Nucleus accumbens (tissue), 56 donors: ENCODE measurements around the gene PPARG.

Source experiments
- DNase-seq, 56 donors: peaks; one replicate each; lab custom pipeline; 2025; lab: John Stamatoyannopoulos, UW

PPARG gene

DNA sequence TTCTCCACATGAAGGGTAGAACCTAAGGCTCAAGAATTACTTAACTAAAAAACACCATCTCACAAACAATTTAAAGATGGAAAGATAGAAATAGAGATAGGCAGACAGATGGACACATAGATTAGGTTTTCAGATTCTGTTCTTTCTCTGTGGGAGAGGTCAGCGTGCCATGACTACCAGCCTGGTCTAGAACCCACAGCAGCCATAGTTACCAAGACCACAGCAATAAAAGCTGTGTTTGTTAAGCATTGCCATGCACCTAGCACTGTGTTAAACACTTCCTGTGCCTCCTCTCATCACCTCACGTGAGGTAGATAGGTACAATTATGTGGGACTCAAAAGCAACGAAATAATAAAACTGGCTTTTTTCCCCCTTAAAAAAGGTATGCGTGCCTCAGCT is 112.3 kb downstream of the PPARG start:
- no peak for DNase-seq

DNA sequence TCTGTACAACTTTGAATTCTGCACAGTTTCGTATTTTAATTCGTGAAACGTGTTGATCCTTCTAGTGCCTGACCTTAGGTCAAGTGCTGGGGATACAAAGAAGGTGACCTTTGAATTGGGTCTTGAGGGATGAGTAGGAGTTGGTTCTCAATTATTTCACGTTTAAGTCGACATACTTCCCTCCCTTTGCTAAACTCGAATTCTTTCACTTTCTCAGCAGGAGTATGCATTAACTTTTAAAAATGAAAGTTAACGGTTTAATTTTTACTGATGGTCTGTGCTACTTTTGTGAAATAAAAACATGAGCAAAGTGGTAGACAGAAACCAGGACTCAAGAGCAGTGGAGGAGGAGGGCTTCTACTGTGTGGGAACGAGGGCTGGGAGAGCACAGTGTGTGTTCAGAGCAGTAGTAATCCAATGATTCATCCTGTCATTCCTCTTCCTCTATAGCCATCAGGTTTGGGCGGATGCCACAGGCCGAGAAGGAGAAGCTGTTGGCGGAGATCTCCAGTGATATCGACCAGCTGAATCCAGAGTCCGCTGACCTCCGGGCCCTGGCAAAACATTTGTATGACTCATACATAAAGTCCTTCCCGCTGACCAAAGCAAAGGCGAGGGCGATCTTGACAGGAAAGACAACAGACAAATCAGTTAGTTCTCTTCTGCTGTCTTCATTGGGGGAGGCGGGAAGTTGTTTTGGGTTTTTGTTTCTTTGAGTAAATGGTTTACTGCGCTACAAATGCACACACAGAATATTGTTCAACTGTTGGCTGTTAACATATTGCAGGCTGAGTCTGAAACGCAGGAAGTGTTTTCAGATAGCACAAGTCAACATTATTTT is 116.8 kb downstream of the PPARG start:
- DNase-seq, result peak in 11 of 56 donors; percentile 2 to 12 (median 6)

DNA sequence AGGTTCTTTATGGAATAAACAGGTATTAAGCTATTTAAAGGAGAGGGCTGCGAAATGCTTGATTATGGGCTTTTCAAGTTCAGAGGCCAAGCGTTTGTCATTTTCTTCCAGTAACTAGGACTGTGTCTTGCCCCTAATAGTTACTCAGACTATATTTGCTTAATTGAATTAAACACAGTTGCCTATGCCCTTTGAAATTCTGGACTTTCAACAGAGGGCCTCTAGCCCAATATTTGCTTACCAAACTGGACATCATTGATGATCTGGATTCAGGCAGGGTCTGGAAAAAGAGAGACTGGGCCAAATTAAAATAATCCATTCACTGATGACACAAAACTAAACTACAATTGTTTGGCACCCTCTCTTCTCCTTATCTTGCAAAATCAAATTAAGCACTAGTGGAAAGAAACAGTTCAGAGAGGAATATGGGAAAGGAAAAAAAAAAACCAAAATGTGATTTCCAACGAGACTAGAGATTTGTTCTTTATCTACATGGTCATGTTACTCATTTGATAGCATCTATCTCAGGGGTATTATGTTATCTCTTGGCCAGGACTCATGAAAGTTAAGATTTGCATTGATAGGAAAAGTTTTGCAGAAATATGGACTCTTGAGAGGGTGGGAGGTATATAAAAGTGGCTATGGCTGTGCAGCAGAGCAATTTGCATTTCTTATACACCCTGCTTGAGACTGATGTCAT is 120.3 kb downstream of the PPARG start:
- no peak for DNase-seq

GRCh38 chr3:12409684-12410596 is 121.1 kb downstream of the PPARG start:
- no peak for DNase-seq

DNA sequence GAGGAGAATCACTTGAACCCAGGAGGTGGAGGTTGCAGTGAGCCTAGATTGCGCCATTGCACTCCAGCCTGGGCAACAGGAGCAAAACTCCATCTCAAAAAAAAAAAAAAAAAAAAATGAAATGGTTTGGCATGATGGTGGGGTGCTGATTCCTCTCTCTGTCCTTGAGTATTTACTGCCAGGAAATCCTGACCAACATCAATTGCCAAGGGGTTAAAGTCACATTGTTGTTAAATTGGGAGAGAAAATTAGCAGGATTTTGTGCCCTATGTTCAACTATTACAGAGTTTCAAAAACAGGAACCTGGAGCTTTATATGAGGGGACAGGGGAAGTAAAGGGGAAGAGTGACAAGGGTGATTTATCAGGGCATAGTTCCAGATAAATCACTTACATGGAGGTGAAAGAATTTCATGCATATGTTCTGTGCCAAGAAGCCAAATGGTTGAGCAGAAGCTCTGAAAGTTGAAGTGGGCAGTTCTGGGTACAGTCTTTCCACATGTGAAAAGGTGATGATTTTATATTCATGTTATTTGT is 124.9 kb downstream of the PPARG start:
- DNase-seq, result no peak

GRCh38 chr3:12415014-12415680 is 126.3 kb downstream of the PPARG start:
- DNase-seq, result no peak

- DNase-seq, result no peak
Measured at GRCh38 chr3:12416731-12417130, 127.9 kb downstream of the PPARG start.

GRCh38 chr3:12420393-12420792 is 131.5 kb downstream of the PPARG start:
- no peak for DNase-seq

DNA sequence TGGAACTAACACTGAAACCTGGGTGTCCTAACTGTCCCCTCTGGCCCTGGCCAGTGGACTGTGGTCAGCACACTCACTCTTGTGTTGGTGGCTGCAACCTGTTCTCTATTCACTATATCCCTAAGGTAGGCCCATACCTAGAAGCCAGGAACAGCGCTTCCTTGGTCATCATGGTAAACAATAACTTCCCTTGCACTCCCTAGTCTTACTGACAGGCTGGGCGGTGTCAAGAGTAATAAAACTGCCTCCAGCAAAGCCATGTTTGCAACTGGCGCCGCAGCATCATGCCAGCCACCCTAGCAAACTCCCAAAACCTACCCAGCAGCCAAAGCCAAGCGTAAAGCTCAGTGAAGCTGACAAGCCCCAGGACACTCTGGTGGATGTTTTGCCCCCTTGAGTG is 132.3 kb downstream of the PPARG start:
- DNase-seq, result no peak

GRCh38 chr3:12423131-12423530 is 134.3 kb downstream of the PPARG start:
- DNase-seq, result no peak

GRCh38 chr3:12423918-12424630 is 135.2 kb downstream of the PPARG start:
- no peak for DNase-seq

DNA sequence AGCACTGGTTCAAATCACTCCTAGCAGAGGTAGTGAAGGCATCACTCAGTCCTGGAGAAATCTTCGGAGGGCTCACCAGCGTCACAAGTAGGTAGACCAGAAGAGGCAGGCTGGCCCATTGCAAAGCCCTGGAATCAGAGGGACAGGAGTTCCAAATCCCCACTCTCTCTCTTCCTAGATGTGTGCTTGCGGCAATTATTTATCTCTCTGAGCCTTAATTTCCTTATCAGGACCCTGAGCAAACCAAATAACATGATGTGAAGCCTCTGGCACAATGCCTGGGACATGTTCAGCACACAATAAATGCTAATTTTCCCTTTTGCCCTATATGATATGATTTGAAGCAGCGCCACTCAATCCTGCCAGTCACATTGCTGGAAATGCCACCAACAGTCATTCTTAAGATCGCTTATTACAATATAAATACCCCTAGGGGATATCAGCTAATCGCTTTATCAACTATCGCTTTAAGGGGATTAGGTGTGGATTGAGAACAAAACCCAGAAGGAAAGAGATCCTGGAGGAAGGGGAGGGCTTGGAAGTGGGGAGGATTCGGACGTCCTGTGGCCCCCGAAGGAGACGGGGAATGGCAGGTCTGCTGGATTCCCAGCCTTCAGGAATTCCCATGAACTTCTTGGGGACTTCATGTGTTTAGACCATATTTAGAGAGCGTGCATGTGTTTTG is 135.9 kb downstream of the PPARG start:
- DNase-seq, result no peak

- no peak for DNase-seq
Measured at GRCh38 chr3:12425850-12426579, 137.1 kb downstream of the PPARG start.

DNA sequence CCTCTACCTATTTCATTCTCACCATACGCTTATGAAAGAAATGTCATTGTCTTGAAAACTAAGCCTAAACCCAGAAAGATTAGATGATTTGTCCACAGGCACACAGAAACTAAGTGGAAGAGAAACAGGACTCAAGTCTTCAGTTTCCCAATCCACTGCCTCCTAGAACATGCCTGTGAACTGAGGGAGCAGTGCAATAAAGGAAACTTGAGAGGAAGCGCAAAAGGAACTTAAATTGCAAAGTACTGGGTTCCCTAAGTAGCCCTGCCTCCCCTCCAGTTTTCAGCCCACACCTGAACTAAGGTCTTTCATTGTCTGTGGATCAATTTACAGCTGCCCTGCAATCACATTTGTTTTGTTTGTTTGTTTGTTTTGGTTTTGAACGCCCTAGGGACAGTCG is 138.7 kb downstream of the PPARG start:
- no peak for DNase-seq

DNA sequence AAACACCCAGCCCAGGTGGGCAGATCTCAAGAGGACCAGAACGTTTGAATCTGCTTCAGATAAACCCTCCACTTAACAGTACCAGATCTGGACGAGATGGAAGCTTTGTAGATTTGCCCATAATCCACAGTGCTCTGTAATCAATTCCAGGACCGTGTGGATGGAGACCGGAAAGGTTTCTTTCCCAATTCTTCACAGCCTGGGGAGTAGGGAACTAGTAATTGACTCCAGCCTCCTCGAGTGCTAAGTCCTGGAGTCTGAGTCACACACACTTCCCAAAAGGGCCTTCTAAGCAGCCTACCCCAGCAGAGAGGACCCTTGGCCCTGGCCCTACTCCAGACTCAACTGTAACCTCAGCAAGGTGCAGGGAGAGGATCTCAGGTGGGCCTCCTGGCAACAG is 139.3 kb downstream of the PPARG start:
- DNase-seq, result no peak

DNA sequence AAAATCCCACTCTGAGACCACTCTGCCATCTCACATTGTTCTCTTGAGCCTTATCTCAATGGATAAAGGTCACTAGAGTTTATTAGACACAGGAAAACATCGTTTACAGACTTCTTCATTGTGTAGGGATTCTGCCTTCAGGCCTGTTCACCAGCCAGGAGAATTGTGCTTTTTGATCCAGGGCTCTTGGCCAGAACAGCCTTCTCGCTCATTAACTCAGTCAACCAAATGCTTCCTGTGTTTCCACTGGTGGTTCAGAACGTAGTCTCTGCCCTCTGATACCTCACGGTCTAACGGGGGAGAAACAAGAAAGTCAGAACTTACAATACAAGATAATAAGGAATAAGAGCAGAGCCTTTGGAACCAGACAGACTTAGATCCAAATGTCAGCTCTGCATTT is 141.2 kb downstream of the PPARG start:
- DNase-seq, result no peak

- DNase-seq, result no peak
Measured at GRCh38 chr3:12433823-12434222, 145.0 kb downstream of the PPARG start.

DNA sequence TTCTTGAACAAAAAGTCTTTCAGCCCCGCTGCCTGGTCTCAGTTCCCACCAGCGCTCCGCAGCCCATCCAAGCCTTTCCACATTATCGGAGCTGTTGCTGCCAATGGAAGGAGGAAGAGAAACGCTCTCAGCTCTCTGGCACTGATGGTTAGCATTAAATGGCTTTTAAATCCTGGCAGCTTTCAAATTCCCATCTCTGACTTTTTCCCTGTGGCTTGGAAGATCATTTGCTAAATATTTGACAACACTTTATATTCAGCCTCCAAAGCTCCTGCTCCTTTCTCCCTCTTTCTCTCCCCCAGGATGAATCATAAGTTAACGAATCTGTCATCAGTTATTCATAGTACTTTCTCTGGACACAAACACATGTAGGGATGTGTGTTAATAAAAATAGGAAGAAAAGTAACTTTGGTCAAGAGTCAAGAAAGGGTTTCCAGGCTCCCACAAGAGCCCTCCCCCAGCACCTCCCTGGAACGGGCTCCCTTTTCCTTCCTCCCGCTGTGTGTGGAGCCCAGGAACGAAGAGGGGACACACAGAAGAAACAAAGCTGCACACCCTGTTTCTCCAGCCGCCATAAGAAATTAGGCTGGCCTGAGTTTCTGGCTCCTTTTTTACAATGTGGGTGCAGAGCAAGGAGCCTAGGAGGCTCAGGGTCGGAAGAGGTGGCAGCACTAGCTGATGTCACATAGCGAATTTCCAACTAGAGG is 147.8 kb downstream of the PPARG start:
- DNase-seq, result no peak
